ENCODE results near the gene SPATA20. TPM values are rescaled to one million over a fixed set of nuclear protein-coding genes. Genes with fewer than 3 reads are reported as not detected.
A peak's percentile ranks its signal among the peaks of the same experiment; 100 is the strongest.

SPATA20 gene
- total RNA-seq, 1 experiment from 2014 or later: 59.1 TPM

DNA sequence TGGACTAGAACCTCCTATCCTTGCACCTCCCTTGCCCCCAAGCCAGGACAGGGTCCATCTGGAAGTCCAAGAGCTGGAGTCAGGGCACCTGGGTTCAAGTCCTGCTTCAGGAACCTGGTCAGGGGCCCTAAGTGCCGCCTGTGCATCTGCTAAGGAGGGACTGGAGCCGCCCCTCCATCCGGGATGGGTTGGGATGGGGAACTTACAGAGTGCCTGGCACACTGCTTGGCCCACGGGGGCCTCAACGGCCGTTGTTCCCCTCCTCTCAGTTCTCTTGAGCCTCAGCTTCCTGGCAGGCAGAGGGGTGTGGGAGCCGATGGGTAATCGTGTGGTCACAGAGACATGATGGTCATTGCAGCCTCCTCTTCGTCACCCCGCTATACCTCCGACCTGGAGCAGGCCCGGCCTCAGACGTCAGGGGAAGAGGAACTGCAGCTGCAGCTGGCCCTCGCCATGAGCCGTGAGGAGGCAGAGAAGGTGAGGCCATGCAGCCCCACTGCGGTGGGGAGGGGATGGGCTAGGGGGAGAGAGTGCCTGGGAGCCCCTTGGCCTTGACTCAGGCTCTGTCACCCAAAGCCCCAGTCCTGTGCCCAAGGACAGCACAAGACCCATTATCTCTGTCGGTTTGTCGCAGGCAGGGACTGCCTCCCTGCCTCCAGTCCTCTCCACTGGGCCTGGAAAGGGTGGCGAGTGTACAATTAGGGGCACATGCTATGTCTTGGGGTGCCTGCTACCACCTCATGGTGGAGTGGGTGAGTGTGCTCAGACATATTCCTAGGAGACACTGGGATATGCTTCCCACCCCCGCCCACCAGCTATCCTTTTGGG, 9.0 kb upstream of the SPATA20 start:
- no peak for DNase-seq (ENCODE audit: low spot score)
- in situ Hi-C loops (cut with HindIII; ENCODE audit: low sequenced_read_pairs): no loop called here

DNA sequence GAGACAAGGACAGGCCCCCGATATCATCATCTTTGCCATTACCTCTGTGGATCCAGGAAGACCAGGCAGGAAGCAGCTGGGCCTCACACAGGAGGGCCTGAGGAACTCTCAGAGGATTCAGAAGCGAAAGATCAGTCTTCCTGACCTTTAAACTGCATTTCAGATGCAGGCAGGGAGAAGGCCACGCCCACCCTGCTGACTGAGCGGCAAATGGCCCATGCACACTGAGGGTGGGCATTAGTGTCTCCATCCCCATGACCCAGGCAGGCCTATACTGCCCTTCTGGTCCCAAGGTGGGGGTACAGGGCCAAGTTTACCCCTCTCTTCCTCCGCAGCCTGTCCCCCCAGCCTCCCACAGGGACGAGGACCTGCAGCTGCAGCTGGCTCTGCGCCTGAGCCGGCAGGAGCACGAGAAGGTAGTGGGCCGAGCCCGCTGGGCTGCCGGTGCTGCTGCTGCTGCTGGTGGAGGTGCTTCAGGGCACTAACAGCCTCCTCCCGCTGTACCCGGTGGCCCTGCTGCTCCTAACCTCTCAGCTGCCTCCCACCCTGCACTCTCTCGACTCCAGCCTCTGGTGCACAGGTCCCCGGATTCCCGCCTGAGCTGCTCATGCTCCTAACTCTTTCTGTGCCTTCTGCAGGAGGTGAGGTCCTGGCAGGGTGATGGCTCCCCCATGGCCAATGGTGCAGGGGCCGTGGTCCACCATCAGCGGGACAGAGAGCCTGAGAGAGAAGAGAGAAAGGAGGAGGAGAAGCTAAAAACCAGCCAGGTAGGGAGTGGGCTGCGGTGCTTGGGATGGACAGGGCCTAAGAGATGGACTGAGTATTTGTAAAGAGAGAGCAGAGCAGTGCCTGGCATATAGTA, 8.2 kb upstream of the SPATA20 start:
- no peak for DNase-seq (ENCODE audit: low spot score)
- in situ Hi-C loops (cut with HindIII; ENCODE audit: low sequenced_read_pairs): no loop called here

DNA sequence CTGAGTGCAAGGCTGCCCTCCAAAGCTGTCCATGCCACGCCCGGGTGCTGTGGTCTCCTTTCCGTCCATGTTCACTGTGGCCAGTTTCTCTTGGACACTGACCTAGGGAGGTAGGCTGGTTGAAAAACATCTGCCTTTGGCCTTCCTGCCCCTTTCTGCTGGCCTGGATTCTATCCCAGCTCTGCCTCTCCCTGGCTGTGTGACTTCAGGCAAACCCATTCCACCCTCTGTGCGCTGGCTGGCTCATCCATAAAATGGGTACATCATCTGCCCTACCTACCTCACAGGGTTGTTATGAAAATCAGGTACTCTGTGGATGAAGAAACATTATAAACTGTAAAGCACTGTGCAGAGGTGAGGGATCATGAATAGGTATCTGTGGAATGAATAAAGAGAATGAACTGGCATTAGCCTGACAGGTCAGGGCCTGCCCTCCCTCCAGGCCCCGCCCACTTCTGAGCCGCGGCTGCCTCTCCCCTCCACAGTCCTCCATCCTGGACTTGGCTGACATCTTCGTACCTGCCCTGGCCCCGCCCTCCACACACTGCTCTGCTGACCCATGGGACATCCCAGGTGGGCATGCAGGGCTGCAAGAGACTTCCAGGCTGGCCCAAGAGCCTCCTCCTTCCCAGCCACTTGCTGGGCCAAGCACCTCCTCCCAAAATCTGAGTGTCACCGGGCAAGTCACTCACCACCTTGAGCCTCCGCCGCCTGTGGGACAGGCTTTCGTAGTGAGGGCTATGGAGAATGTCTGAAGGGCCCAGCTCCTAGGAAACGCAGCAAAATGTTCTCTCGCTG, 7.0 kb upstream of the SPATA20 start:
- in situ Hi-C loops (cut with HindIII; ENCODE audit: low sequenced_read_pairs): no loop called here
- no peak for DNase-seq (ENCODE audit: low spot score)

DNA sequence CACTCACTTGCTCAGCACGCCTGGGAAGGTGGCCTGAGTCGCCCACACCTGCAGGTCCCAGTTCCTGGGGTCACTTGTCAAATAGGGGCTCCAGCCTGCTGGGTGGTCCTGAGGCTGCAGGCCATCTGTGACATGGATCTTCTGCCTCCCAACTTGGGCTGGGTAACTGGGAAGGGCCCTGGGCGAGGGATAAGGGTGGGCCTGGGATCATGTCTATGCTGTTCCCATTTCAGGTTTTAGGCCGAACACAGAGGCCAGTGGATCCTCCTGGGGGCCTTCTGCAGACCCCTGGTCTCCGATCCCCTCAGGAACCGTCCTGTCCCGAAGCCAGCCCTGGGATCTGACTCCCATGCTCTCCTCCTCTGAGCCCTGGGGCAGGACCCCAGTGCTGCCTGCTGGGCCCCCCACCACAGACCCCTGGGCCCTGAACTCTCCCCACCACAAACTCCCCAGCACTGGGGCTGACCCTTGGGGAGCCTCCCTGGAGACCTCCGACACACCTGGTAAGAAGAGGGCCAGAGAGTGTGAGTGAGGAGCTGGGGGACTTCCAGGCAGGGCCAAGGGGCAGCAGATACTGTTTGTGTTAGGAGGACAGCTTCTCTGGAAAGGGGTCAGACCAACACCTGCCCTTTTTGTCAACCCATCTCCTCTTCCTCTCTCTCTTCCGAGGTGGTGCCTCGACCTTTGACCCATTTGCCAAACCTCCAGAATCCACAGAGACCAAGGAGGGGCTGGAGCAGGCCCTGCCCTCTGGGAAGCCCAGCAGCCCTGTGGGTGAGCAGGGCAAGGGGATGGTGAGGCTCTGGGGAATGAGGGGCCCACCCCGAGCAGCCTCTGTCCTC, 6.2 kb upstream of the SPATA20 start:
- no peak for DNase-seq (ENCODE audit: low spot score)
- in situ Hi-C loops (cut with HindIII; ENCODE audit: low sequenced_read_pairs): no loop called here

DNA sequence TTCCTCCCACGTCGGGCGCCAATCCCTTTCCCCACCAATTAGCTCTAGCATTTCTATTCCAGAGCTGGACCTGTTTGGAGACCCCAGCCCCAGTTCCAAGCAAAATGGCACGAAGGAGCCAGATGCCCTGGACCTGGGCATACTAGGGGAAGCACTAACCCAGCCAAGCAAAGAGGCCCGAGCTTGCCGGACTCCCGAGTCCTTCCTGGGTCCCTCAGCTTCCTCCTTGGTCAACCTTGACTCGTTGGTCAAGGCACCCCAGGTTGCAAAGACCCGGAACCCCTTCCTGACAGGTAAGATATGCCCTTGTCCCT, 5.6 kb upstream of the SPATA20 start:
- in situ Hi-C loops (cut with HindIII; ENCODE audit: low sequenced_read_pairs): no loop called here
- no peak for DNase-seq (ENCODE audit: low spot score)

DNA sequence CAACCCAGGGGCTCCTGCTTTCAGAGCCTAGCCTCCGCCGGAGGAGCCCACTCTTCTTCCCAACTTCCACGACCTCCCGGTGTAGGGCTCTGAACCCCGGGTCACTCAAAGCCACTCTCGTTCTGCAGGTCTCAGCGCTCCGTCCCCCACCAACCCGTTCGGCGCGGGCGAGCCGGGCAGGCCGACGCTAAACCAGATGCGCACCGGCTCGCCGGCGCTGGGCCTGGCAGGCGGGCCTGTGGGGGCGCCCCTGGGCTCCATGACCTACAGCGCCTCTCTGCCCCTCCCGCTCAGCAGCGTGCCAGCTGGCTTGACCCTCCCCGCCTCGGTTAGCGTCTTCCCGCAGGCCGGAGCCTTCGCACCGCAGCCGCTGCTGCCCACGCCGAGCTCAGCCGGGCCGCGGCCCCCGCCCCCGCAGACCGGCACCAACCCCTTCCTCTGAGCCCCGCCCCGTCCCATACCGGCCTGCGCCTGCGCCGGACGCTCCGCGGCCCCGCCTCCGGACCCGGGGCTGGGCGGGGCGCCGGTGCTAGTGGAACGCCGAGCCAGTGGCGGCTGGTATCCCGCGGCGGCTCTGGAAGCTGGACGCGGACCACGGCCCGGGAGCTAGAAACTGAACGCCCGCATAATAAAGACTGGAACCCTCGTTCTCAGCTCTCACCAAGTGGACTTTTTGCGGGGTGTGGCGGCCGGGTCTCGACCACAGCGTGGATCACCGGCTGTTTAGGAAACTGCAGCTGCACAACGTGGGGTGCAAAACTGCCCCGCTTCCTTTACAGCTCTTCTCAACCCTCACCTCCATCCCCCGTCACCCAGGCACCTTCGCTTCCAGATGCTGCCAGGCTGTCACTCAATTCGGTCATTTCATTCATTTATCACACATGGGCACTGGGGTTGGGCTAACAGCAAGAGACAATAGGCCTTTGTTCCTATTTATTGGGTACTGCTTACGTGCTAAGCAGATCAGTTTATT, 5.0 kb upstream of the SPATA20 start:
- DNase-seq (ENCODE audit: low spot score): peak; percentile 83
- in situ Hi-C loops (cut with HindIII; ENCODE audit: low sequenced_read_pairs): no loop called here

DNA sequence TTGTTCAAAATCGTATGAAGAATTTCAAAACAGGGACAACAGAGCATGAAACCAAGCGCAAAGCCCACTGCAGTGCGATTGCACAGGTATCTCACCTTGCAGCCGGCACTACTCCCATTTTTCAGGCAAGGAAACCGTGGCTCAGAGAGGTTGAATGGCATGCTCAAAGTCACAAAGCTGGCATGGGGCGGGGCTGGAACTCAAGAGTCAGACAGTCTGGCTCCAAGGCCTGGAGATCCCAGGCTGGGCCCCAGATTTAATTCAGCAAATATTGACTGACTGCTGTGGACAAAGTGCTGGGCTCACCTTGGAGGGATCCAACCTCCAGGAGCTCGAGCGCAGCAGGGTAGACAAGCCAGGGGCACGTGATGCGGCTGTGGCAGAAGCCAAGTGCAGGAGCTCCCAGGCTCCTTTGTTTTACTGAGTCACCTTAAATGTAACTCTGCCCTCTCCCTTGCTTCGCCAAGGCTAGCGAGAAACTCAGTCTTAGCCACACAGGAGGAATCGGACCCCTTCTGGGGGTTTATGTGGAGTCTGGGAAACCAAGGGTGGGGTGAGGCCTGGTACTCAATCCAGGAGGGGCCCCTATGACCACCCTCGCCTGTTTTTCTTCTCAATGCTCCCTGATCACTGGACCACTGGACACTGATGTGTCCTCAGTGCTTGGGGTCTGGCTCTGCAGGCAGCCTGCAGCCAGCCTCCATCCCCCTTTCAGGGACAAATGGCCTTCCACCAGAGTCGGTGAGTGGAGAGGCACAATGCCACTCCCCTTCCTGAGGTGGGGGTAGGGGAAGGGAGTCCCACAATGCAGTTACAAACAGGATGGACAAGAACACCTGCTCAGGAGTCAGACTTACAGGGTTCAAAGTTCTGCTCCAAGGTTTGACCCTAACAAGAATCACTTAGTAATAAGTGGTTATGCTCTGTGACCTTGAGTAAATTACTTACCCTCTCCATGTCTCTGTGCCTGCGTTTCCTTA, 3.9 kb upstream of the SPATA20 start:
- in situ Hi-C loops (cut with HindIII; ENCODE audit: low sequenced_read_pairs): no loop called here

DNA sequence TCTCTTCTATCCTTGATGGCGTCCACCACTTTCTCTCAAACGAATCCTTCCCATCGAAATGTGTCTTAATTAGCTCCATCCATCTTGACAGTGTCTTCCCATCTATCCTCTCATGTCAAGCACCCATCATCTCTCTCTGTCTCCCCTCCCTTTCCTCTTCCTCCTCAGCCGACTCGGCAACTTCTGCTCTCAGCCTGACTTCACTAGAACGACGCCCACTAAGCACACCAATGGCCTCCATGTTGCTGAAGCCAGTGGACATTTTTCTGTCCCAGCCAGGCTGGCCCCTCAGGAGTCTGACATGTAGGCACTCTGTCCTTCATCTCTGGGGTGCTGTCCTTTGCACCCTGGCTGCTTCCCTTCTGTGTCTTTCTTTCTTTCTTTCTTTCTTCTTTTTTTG, 2.5 kb upstream of the SPATA20 start:
- no peak for DNase-seq (ENCODE audit: low spot score)
- in situ Hi-C loops (cut with HindIII; ENCODE audit: low sequenced_read_pairs): no loop called here

More for the DNA sequence above, 3.9 kb upstream of the SPATA20 start:
- DNase-seq (ENCODE audit: low spot score): no peak

DNA sequence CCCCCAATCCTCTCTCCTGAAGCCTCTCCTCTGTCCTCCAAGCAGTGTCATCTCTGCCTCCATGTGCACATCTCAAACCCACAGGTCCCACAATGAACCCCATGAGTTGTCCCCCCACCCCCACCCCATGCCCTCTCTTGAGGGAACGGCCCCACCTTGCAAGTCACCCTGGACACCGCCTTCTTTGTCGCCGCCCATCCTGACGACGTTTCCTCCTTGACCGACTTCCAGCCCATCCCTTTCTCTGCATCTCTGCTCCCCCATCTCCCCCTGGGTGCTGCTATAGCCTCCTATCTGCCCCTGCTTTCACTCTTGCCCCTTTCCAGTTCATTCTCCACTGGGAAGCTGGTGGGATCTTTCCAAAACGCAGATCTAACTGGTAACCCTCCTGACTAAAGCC, 1.7 kb upstream of the SPATA20 start:
- in situ Hi-C loops (cut with HindIII; ENCODE audit: low sequenced_read_pairs): no loop called here
- DNase-seq (ENCODE audit: low spot score): no peak

DNA sequence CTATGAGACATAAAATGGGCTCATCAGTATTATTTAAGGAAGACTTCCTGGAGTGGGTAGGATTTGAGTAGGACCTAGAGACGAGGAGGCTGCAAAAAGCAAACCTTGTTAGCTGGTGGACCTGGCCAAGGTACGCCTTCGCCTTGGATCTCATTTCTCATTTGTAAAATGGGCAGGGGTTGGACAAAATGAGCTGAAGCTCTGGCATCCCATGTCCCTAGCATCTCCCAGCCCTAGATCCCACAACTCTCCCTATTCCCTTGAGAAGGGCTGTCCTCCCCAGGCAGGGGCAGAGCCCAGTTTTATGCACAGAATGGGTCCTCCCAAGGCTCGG, 306 bp upstream of the SPATA20 start:
- in situ Hi-C loops (cut with HindIII; ENCODE audit: low sequenced_read_pairs): no loop called here
- no peak for DNase-seq (ENCODE audit: low spot score)

DNA sequence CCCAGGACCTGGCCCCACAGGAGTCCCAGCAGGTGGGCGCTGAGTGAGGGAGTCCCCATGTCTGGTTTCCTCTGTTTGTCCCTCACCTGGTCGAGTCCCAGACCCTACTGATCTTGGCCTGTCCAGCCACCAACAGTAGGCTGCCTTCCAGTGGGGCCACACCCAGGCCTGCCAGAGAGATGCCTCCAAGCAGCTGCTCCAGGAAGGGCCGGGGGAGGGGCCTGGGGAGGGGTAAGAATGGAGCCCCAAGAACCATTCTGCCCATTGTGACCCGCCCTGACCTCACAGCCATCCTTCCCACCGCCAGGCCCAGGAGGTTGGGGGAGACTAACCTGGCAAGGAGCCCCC, 736 bp downstream of the SPATA20 start:
- in situ Hi-C loops (cut with HindIII; ENCODE audit: low sequenced_read_pairs): no loop called here
- no peak for DNase-seq (ENCODE audit: low spot score)

DNA sequence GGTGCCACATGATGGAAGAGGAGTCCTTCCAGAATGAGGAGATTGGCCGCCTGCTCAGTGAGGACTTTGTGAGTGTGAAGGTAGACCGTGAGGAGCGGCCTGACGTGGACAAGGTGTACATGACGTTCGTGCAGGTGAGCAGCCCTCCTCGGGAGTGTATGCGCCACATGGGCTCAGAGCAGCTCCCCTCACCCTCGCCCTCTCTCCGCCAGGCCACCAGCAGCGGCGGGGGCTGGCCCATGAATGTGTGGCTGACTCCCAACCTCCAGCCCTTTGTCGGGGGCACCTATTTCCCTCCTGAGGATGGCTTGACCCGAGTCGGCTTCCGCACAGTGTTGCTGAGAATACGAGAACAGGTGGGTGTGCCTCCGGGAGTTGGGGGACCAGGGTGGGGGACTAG, 1.9 kb downstream of the SPATA20 start:
- in situ Hi-C loops (cut with HindIII; ENCODE audit: low sequenced_read_pairs): no loop called here
- no peak for DNase-seq (ENCODE audit: low spot score)

DNA sequence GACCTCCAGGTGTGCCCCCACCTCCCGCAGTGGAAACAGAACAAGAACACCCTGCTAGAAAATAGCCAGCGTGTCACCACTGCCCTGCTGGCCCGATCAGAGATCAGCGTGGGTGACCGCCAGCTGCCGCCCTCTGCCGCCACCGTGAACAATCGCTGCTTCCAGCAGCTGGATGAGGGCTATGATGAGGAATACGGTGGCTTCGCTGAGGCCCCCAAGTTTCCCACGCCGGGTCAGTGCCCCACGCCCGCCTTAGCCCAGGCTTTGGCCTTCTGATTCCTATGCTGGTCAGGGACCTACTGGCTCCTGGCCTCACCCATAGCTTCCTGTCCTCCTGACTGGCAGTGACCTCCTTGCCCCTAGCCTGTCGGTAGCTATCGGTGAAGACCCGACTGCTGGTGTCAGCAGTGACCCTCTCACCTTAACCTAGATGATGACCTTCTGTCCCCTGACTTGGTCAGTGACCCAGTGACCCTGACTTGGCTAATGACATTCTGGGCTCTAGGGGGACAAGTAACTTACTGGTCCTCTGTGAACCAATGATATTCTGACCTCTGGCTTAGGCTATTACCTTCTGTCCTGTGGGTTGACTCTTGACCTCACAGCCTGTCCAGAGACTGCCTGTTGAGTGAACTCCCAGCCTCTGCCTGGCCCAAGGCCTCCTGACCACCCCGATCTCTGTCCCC, 2.4 kb downstream of the SPATA20 start:
- DNase-seq (ENCODE audit: low spot score): no peak
- in situ Hi-C loops (cut with HindIII; ENCODE audit: low sequenced_read_pairs): no loop called here

DNA sequence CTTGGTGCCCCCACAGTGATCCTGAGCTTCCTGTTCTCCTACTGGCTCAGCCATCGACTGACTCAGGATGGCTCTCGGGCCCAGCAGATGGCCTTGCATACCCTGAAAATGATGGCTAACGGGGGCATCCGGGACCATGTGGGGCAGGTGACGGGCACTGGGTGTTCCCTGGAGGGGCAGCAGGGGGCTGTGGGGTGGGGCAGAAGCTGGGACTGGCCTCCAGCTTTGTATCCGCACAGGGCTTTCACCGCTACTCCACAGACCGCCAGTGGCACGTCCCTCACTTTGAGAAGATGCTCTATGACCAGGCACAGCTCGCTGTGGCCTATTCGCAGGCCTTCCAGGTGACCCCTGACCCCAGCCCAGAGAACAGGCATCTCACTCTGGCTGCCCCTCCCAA, 3.0 kb downstream of the SPATA20 start:
- in situ Hi-C loops (cut with HindIII; ENCODE audit: low sequenced_read_pairs): no loop called here
- no peak for DNase-seq (ENCODE audit: low spot score)

DNA sequence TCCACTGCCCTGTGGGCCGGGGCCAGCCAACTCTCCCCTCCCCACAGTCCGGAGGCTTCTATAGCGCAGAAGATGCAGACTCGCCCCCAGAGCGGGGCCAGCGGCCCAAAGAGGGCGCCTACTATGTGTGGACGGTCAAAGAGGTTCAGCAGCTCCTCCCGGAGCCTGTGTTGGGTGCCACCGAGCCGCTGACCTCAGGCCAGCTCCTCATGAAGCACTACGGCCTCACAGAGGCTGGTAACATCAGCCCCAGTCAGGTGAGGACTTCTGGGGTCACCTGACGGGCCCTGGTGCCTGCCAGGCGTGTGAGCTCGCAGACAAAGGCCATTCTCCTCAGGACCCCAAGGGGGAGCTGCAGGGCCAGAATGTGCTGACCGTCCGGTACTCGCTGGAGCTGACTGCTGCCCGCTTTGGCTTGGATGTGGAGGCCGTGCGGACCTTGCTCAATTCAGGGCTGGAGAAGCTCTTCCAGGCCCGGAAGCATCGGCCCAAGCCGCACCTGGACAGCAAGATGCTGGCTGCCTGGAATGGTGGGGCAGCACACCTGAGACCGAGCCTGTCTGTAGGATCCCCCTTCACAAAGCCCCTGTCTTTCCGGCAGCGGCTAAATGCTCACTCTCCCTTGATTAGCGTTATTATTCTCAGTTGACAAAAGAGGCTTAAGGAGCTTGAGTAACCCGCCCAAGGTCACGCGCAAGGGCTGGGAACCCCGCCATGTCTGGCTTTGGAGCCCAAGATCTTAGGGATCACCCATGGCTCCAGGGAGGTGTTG, 3.9 kb downstream of the SPATA20 start:
- peak; percentile 95 for DNase-seq (ENCODE audit: low spot score)
- in situ Hi-C loops (cut with HindIII; ENCODE audit: low sequenced_read_pairs): no loop called here

DNA sequence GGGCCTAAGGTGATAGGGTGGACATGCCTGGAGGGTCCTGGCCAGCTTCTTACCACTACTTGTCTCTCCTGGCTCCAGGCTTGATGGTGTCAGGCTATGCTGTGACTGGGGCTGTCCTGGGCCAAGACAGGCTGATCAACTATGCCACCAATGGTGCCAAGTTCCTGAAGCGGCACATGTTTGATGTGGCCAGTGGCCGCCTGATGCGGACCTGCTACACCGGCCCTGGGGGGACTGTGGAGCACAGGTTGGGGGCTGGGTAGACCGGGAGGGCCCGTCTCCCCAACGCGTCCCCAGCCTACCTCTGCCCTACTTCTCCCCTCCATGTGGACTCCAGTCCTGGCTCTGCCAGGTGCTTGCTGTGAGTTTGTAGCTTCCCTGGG, 4.5 kb downstream of the SPATA20 start:
- no peak for DNase-seq (ENCODE audit: low spot score)
- in situ Hi-C loops (cut with HindIII; ENCODE audit: low sequenced_read_pairs): no loop called here

Data from G401 (cell line).